Stomach smooth muscle (tissue), 2 donors: ENCODE results near the gene HIGD1C.
A peak's percentile ranks its signal among the peaks of the same experiment; 100 is the strongest.
"Not testable (repeated sequence)": the region's sequence is repeated elsewhere in the genome, so short reads cannot be mapped to it uniquely, and the experiment has no call there.

ENCODE experiments used
- H3K27ac ChIP-seq: one replicate; pipeline ENCODE4 v1.7.0; 2013; ENCODE audit warnings: mild to moderate bottlenecking, low read length, inconsistent platforms
- H3K27me3 ChIP-seq, 2 donors: one replicate each; pipeline ENCODE4 v1.7.0; 2013; ENCODE audit warnings: low read length in 2 of 2; ENCODE audit not compliant: insufficient read depth in 2 of 2, control insufficient read depth in 1 of 2
- H3K36me3 ChIP-seq, 2 donors: one replicate each; pipeline ENCODE4 v1.7.0; 2013; ENCODE audit warnings: low read length in 2 of 2; ENCODE audit not compliant: control insufficient read depth in 2 of 2, insufficient read depth in 2 of 2
- H3K4me1 ChIP-seq: one replicate; pipeline ENCODE4 v1.7.0; 2013; ENCODE audit warnings: low read length; ENCODE audit not compliant: control insufficient read depth, insufficient read depth
- H3K4me3 ChIP-seq, 2 donors: one replicate each; pipeline ENCODE4 v1.7.0; 2013; ENCODE audit warnings: low read length in 2 of 2
- H3K9ac ChIP-seq, 2 donors: one replicate each; pipeline ENCODE4 v1.7.0; 2013; ENCODE audit warnings: low read length in 2 of 2, mild to moderate bottlenecking in 1 of 2
- H3K9me3 ChIP-seq, 2 donors: one replicate each; pipeline ENCODE4 v1.7.0; 2013; ENCODE audit warnings: low read length in 2 of 2; ENCODE audit not compliant: control insufficient read depth in 2 of 2
- donor health status: healthy.
- donor health status: Pancreatic carcinoma.

HIGD1C gene

GRCh38 chr12:51000245-51000644 lies 47.9 kb downstream of the HIGD1C start:
- H3K4me1 ChIP-seq, result no peaks in the 10 kb centered on the region
- H3K9me3 ChIP-seq, result no peaks in the 10 kb centered on the region
- no peak overlapping the region for H3K9ac ChIP-seq
- H3K27me3 ChIP-seq, result no peaks in the 10 kb centered on the region
- H3K36me3 ChIP-seq, result peaks cover 23 to 37% of the 10 kb centered on the region in 2 donors
- no peak overlapping the region for H3K27ac ChIP-seq
- H3K4me3 ChIP-seq, result no peak overlapping the region

GRCh38 chr12:51001799-51002198 lies 49.5 kb downstream of the HIGD1C start:
- Histone ChIP-seq H3K27me3 (no peaks in the 10 kb centered on the region), H3K27ac (no peak overlapping the region), H3K9me3 (no peaks in the 10 kb centered on the region), H3K4me3 (no peak overlapping the region), H3K9ac (no peak overlapping the region), H3K36me3 (peaks cover 11 to 31% of the 10 kb centered on the region in 2 donors), H3K4me1 (no peaks in the 10 kb centered on the region)

DNA sequence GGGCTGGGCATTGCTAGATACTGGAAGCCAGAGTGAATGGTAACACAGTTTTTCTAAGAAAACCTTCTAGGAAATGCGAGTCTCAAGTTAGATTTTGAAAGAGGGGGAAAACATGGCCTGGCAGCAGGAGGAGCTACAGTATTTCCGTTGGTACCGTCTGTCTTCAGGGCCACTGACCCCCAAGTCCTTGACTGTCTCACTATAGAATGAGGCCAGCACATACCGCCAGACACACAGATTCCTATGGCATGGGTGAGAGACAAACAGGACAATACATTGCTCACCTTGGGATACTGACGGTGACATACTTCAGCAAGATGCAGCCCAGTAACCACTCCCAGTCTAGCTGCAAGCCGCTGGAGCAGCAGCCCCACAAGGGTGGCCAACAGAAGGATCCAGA lies 52.2 kb downstream of the HIGD1C start:
- H3K9ac ChIP-seq, result no peak overlapping the region
- H3K9me3 ChIP-seq, result no peaks in the 10 kb centered on the region
- H3K36me3 ChIP-seq, result peaks cover 3 to 24% of the 10 kb centered on the region in 2 donors

DNA sequence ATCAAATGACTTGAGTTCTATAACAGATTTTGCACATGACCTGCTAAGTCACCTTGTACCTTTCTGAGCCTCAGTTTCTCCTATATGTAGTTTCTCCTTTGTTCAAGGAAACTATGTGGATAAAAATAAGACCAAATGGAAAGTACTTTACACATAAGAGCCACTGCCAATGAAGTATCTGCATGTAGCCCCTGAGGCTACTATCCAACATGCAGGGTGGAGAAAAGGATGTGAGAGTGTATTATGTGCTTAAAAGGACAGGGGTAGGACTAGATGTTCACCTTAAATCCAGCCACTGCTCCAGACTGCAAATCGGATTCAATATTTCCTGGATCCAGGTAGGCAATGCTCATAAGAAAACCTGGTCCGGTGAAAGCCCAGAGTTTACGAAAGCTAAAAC lies 52.7 kb downstream of the HIGD1C start:
- H3K4me3 ChIP-seq, result no peak overlapping the region
- H3K27ac ChIP-seq, result no peak overlapping the region
- H3K9ac ChIP-seq, result peak overlapping the region in 1 of 2 donors; percentile 13
- H3K4me1 ChIP-seq, result no peaks in the 10 kb centered on the region
- peaks cover 2 to 24% of the 10 kb centered on the region in 2 donors for H3K36me3 ChIP-seq
- H3K9me3 ChIP-seq, result no peaks in the 10 kb centered on the region
- H3K27me3 ChIP-seq, result no peaks in the 10 kb centered on the region

More for the DNA sequence above, 52.2 kb downstream of the HIGD1C start:
- Histone ChIP-seq H3K4me1 (no peaks in the 10 kb centered on the region), H3K27me3 (no peaks in the 10 kb centered on the region), H3K27ac (no peak overlapping the region), H3K4me3 (no peak overlapping the region)

GRCh38 chr12:51005671-51006070 lies 53.3 kb downstream of the HIGD1C start:
- Histone ChIP-seq H3K4me3 (no peak overlapping the region), H3K36me3 (peaks cover 2 to 20% of the 10 kb centered on the region in 2 donors), H3K4me1 (no peaks in the 10 kb centered on the region), H3K9me3 (no peaks in the 10 kb centered on the region), H3K9ac (no peak overlapping the region), H3K27ac (no peak overlapping the region), H3K27me3 (no peaks in the 10 kb centered on the region)

GRCh38 chr12:51008329-51009055 lies 56.1 kb downstream of the HIGD1C start:
- H3K4me3 ChIP-seq, result no peak overlapping the region
- H3K36me3 ChIP-seq, result peaks cover 2 to 16% of the 10 kb centered on the region in 2 donors
- no peaks in the 10 kb centered on the region for H3K27me3 ChIP-seq
- no peak overlapping the region for H3K27ac ChIP-seq
- H3K9ac ChIP-seq, result no peak overlapping the region
- H3K9me3 ChIP-seq, result no peaks in the 10 kb centered on the region
- H3K4me1 ChIP-seq, result no peaks in the 10 kb centered on the region

DNA sequence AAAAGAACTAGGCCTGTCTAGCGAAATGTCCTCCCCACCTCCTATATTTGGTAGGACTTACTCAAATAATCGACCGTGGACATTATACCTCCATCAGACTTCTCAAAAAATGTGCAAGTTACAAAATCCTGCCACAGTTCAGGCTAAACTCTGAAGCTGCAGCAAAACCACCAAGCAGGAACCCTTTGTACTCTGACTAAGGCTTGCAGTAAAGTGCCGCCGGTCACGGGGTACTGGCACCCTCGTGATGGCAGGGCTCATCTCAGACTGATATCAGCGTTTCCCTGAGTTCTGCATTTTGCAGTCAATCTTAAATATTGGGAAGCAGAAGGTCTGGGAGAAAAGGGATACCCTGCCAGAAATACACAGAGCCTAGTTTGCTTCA lies 56.7 kb downstream of the HIGD1C start:
- H3K36me3 ChIP-seq, result peaks cover 2 to 16% of the 10 kb centered on the region in 2 donors
- no peaks in the 10 kb centered on the region for H3K27me3 ChIP-seq
- H3K27ac ChIP-seq, result no peak overlapping the region
- H3K9me3 ChIP-seq, result no peaks in the 10 kb centered on the region
- no peak overlapping the region for H3K9ac ChIP-seq
- no peak overlapping the region for H3K4me3 ChIP-seq
- H3K4me1 ChIP-seq, result no peaks in the 10 kb centered on the region

- Histone ChIP-seq H3K9me3 (no peaks in the 10 kb centered on the region), H3K36me3 (peaks cover 0 to 2% of the 10 kb centered on the region in 2 donors), H3K4me3 (no peak overlapping the region), H3K9ac (no peak overlapping the region), H3K27me3 (no peaks in the 10 kb centered on the region), H3K27ac (no peak overlapping the region), H3K4me1 (no peaks in the 10 kb centered on the region)
Measured at GRCh38 chr12:51011955-51012354, 59.6 kb downstream of the HIGD1C start.

DNA sequence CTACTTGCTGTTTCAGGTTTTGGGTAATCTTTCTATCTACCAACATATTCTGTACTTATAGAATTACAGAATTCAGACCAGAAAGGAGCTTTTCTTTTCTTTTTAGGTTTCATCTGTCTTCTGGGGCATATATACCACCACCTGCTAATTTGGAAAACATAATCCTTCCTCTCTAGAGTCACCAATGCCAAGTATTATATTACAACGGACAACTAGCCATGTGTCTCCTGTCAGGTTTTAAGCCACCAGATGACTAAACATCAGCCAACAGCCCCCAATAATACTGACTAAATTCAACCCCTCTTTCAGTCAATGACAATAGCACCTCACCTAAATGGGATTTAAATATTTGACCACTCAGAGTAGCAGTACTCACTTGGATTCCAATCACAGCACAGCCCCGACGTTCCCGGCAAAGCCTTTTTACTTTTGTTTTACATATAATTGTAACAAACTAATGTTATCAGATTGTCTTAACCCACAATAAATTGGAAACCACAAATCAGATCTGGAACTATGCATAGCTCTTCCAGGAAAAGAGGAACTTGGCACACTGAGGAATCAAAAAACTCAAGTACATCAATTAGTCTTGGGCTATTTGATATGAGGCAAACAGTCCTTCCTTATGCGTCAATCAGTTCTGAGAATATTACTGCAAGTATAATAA lies 60.4 kb downstream of the HIGD1C start:
- Histone ChIP-seq H3K9ac (no peak overlapping the region), H3K36me3 (no peaks in the 10 kb centered on the region), H3K9me3 (no peaks in the 10 kb centered on the region), H3K4me3 (no peak overlapping the region), H3K27ac (no peak overlapping the region), H3K27me3 (no peaks in the 10 kb centered on the region), H3K4me1 (no peaks in the 10 kb centered on the region)

GRCh38 chr12:51013441-51013840 lies 61.1 kb downstream of the HIGD1C start:
- Histone ChIP-seq H3K9me3 (no peaks in the 10 kb centered on the region), H3K4me3 (no peak overlapping the region), H3K27ac (no peak overlapping the region), H3K9ac (no peak overlapping the region), H3K36me3 (no peaks in the 10 kb centered on the region), H3K4me1 (no peaks in the 10 kb centered on the region), H3K27me3 (no peaks in the 10 kb centered on the region)

- not testable (repeated sequence) for H3K9ac ChIP-seq, H3K27ac ChIP-seq, H3K9me3 ChIP-seq, H3K36me3 ChIP-seq, H3K4me3 ChIP-seq, H3K27me3 ChIP-seq, H3K4me1 ChIP-seq
Measured at GRCh38 chr12:51014467-51014866, 62.1 kb downstream of the HIGD1C start.
